Stimulated activated CD4-positive, alpha-beta T cell treated with anti-CD3 and anti-CD28 coated beads, Interleukin-1b, Interleukin-23, amount 100 ng/mL, for 1 hour (primary cell): Measurements from ENCODE around the gene DHFR2.
"Not testable (repeated sequence)": the region's sequence is repeated elsewhere in the genome, so short reads cannot be mapped to it uniquely, and the experiment has no call there.

Source experiments
- DNase-seq, 2 donors: peaks; one replicate each; pipeline ENCODE4 v3.0.0-alpha.2; 2020; ENCODE audit warnings: low read depth in 2 of 2

Gene DHFR2

DNA sequence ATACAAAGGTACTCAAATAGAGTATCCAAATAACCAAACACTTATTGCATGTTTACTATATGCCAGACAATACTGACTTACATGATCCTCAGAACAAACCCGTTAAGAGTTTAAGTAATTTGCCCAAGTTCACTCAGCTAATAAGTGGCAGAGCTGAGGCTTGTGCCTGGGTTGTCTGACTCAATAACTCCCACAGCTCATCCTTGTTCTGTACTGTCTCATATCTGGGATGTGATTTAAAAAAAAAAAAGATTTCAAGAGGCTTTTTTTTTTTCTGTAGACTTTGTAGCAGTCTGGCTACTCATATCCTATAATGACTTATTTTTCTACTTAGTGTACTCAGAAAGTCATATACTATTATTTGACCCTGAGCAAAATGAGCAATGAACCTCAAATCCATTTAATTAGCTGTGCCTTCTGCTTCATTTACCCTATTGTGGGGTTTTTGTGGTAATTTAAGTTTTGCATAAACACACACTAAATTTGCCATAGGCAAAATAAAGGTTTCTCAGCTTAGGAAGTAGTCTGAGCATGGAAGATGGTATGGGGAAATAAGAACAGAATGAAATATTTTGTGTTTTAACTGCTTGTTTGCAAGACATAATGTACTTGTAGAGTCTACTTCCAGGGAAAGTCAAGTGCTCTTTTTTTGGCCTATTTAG lies 3.2 kb upstream of the DHFR2 start:
- DNase-seq = no peak

DNA sequence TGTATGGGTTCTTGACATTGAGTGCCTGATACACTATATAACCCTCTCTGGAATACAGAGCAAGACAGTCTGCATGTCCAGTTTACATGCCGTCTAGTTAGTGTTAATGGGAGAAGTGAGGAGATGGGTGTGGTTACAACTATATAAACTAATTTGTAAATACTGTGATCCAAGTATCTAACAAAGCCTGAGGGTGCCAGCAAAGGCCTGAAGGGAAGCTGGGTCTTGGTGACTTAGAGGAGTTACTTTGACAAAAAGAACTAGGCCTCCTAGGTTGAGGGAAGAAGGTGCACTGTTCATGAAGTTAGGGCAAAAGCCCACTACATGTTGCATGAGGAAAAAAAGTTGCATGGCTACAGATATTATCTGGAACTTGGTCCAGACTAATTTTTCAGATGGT lies 2.4 kb upstream of the DHFR2 start:
- DNase-seq = no peak

DNA sequence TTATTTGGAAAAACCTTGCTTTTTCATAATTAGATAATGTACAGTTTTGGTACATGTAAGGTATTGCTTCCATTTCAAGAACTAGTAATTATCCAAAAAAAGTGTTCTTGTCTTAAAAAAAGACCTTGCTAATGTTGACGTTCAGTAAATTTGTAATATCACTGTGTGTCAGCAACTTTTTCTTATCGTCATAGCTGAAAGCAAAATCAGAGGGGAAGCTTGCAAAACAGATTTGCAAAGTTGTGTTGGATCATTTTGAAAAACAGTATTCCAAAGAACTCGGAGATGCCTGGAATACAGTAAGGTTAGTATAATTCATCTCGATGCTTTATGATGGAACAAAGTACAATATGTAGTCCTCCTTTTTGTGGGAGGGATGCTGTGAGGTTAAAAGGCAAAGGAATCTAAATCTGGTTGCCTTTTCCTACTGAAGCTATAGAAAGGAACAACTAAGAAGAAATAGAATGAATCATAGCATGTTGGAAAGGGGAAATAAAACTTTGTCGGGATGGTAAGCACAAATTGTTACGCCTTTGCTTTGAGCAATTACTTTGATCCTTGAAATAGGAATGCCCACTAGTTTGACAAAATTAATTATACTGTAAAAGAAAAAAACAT lies 1.6 kb upstream of the DHFR2 start:
- DNase-seq = no peak

DNA sequence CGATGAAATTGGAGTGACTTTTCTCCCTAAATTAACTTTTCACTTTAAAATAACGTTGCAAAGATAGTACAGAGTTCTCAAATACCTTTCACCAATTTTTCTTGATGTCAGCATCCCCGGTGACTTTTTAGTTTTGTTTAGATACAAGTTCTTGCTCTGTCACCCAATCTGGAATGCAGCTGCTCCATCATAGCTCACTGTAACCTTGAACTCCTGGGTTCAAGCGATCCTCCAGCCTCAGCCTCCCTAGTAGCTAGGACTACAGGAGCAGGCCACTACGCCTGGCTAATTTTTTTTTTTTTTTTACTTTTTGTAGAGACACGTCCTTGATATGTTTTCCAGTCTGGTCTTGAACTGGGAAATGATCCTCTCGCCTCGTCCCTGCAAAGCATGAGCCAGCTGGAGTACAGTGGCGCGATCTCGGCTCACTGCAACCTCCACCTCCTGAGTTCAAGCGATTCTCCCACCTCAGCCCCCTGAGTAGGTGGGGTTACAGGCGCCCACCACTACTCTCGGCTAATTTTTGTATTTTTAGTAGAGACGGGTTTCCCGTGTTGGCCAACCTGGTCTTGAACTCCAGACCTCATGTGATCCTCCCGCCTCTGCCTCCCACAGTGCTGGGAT lies 892 bp upstream of the DHFR2 start:
- no peak for DNase-seq

DNA sequence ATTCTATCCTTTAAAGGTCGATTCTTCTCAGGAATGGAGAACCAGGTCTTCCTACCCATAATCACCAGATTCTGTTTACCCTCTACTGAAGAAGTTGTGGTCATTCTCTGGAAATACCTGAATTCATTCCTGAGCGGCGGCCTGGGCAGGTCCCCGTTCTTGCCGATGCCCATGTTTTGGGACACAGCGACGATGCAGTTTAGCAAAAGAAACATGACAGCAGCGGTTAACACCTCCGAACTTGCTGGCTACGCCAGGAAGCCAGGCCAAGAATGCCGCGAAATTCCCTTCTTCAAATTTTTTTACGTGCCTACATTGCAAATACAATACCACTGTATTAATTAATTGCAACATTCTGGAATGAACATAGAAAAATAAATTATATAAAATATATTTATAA lies 1.4 kb downstream of the DHFR2 start:
- DNase-seq = no peak

DNA sequence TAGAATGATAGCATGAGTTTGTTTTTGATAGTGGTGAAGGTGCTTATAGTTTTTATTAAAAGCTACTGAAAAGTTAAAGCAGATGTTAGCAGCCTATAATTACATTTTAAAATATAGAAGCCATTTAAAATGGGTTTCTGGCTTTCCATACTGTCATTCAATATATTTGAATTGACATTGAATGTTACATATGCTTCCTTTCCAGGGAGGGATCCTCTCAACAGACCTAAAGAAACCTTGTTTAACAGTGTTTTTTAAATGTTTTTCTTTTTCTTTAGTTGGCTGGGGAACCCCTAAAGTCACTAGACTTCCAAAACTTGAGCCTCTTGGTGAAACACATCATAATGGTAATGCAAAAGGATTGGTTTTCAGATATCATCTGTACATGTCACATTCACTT lies 12.2 kb downstream of the DHFR2 start:
- no peak for DNase-seq

DNA sequence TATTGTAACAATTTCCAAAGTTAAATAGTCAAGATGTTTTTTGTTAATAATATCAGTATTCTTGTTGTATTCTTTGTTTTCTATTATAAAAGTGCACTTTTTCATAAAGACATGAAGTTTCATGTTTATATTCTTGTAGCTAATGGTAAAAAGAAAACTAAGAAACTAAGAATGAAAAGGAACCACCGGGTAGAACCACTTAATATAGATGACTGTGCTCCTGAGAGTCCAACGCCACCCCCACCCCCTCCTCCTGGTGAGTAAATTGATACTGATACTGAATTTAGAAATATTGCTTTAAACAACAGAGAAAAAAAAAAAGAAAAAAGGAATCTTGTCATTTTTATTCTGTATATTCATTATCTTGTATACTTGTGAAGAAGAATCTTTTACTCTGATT lies 13.4 kb downstream of the DHFR2 start:
- DNase-seq = no peak

DNA sequence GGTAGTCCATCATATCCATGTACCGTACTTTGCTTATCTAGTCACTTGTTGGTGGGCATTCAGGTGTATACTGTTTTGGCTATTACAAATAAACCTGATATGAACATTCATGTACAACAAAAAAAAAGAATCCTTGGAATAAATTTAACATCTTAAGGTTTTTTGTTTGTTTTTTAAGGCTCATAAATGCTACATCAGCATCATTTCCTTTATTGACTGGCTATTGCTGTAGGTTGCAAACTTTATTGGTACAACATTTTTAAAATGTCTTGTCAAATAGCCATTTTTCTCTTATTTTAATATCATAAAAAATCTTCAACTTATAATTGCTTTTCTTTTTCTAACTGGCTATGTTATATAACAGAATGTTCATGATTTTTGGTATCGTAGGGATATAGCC lies 16.2 kb downstream of the DHFR2 start:
- DNase-seq = no peak

DNA sequence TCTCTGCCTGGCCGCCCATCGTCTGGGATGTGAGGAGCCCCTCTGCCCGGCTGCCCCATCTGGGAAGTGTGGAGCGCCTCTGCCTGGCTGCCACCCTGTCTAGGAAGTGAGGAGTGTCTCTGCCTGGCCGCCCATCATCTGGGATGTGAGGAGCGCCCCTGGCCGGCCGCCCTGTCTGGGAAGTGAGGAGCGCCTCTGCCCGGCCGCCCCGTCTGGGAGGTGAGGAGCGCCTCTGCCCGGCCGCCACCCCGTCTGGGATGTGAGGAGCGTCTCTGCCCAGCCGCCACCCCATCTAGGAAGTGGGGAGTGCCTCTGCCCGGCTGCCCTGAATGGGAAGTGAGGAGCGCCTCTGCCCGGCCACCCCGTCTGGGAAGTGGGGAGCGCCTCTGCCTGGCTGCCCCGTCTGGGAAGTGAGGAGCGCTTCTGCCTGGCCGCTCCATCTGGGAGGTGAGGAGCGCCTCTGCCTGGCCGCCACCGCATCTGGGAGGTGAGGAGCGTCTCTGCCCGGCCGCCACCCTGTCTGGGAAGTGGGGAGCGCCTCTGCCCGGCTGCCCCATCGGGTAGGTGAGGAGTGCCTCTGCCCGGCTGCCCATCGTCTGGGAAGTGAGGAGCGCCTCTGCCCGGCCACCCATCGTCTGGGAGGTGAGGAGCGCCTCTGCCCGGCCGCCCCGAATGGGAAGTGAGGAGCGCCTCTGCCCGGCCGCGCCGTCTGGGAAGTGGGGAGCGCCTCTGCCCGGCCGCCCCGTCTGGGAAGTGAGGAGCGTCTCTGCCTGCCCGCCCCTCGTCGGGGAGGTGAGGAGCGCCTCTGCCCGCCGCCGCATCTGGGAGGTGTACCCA lies 18.4 kb downstream of the DHFR2 start:
- DNase-seq = not testable (repeated sequence)

DNA sequence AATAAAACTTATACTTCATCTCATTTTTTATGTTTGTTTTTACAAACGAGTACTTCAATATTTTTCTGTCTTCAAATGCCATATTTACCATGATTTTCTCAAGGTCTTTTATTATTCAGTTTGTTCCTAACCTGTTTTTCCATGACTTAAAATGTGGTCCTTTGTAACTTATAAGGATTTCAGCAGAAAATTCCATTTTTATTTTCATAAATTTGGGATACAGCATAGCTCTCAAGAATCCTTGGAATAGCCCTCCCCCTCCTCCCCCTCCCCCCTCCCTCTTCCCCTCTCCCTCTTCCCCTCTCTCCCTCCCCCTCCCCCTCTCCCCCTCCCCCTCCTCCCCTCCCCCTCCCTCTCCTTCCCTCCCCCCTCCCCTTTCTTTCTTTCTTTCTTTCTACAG lies 19.4 kb downstream of the DHFR2 start:
- DNase-seq = no peak

DNA sequence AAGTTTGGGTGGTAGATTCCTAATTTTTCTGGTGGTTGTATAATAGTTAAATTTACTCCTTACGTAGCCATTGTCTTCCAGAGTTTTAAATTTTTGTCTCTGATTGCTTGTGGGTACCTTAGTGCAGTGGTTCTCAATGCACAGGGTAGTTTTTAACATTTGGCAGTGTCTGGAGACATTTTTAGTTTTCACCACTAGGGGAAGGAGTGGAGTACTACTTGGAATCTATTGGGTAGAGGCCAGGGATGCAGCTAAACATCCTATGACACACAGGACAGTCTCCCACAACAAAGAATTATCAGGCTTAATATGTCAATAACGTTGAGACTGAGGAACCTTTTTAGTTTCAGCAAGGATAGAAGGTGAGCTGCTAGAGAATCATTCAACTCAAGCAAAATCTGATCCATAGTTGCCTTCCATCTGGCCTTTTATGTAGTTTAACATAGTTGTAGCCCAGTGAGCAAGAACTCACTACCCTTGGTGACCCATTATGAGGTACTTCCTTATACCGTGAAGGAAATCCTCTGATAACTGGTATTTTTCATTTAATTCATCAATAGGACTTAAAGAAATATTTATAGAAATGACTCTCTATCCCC lies 25.7 kb downstream of the DHFR2 start:
- no peak for DNase-seq

DNA sequence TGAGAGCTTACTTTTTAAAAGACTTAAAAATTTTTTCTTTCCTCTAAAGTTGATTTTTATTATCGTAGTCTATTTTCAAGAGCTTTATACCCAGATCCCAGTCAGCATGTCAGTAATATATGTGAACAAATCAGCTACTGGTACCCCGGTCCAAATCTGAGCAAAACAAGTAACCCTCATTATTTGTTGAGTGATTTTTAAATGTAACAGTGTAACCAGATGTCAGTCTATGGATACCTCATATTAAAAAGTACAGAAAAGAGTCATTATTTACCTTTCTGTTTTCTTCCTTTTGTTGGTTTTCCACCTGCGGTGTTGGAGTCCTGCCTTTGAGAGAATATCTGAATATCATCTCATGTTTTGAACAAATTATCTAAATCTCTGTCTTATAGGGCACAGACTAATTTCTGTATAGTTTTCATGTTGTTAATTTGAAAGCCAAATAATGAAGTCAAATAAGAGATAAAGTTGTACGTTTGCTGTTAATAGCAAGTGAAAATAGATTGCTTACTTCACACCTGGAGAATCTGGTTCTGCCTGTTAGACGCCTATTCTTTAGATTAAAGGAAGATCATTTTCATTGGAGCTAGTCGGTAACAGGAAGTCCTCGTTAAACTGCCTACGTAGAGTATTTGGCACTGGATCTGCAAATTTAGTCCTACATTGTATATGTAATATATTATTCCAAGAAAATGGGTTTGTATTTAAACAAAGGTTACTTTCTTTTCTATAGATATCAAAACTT lies 34.5 kb downstream of the DHFR2 start, which contains the start of gene STX19:
STX19 (minus strand) TSS at position 505 of the 745 bp plus-strand sequence. CDS start 13,328 bp downstream, outside the sequence.
- no peak for DNase-seq

DNA sequence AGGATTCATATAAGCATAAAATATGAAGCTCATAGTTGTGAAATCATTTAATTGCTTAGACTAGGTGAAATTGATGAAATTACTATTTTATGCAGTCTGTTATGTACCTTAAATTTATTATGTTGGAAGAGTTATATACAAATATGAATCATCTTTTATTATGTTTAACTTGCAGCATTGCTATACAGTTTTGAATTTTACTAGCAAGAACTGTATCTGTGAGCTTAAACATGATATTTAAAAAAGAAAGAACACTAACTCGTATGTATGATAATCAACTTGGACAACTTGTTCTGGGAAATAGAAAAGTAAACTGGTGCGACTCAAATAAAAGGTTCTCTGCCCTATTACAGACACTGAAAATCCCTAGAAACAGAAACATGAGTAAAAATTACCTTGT lies 36.1 kb downstream of the DHFR2 start:
- no peak for DNase-seq

DNA sequence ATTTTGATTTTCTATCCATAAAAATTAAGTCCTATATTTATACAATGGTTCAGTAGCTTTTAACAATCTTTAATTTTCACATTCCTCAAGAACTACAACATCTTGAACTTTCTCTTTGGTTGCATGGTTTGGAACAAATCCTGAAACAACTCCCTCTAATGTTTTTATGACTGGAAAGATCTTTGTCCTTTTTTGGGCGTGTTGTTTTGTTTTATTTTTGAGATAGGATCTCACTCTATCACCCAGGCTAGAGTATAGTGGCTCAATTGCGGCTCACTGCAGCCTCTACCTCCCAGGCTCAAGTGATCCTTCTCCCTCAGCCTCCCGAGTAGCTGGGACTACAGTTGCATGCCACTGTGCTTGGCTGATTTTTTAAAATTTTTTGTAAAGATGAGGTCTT lies 38.3 kb downstream of the DHFR2 start:
- no peak for DNase-seq

DNA sequence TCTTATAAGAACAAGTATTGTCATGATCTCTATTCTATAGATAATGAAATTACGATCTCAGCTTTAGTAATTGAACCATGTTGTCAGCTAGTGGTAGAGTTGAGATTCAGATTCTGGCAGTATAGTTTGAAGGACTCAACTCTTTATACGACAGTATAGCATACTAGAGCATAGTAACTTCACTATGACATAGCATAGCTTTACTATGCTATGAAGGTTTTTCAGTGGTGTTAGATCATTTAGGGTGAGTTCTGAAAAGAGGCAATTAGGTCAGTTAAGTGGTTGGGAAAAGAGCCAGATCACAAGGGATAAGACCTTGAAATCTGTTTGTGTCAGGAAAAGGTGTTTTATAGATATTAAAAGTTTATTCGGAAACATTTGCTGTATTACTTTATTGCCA lies 42.4 kb downstream of the DHFR2 start:
- DNase-seq = no peak

DNA sequence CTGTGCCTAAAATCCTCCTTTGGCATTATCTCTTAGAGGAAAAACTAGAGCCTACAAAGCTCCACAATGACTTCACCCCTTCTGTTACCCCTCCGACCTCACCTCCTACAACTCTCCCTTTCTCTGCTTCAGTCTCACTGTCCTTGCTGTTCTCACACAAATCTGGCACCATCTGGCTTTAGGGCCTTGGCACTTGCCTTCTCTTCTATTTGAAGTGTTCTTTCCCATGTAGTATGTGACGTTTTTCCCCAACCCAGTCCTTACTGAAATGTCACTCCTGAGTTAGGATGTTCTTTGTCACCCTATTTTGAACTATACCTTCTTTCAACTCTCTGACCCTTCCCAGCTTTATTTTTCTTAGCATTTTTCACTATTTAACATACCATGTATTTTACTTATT lies 43.1 kb downstream of the DHFR2 start:
- DNase-seq = no peak

DNA sequence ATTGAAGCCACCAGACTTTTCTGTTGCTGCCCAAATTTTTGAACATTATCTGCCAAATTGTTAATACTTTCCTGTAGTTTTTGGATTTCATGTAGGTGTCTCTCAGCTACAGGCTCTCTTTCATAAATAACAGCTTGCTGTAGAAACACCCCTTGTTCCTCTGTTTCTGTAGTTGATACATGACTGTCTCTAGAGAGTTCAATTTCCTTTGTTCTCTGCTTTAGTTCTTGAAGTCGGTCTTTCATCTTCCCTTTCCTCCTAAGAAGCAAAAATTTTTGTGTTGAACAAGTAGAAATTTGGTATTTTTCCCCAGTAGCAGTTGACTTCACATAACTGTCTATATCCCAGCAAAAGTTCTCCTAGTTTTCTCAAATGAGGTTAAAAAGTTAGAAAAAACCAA lies 47.7 kb downstream of the DHFR2 start:
- DNase-seq = no peak

DNA sequence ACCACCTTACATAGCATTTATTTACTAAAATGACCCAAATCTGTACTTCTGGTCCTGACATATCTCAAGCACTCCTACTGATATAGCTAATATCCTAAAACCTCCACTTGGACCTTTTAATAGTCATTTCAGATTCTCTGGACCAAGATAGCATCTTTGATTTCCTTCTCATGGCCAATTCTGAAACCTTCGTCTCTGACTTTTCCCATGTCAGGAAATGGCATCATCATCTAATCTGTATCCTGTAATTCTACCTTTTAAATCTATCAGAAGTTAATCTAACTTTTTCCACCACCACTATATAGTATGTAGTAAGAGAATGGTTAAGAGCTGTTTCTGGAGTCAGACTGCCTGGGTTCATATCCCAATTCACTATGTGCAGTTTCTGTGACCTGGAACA lies 50.5 kb downstream of the DHFR2 start:
- DNase-seq = no peak

DNA sequence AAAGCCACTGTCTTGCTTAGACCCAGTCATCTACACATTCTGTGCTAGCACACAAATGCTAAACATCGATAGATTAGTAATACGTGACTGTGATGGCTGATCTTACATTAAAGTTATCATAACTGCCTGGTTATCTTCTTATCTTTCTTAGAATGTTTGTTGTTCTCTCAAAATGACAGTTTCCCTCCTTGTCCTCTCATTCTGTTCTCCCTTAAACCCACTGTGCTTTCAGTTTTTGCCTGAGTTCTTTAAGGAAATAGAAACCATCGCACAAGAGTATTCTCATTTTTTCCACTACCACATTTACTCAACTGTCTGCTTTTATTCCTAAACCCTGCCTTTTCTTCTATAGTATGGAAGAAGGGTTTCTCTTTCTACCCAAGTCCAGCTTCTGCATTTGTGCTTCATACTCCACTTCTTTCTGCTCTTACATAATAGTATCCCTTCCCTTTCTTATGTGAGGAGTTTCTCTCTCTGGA lies 51.4 kb downstream of the DHFR2 start:
- no peak for DNase-seq

DNA sequence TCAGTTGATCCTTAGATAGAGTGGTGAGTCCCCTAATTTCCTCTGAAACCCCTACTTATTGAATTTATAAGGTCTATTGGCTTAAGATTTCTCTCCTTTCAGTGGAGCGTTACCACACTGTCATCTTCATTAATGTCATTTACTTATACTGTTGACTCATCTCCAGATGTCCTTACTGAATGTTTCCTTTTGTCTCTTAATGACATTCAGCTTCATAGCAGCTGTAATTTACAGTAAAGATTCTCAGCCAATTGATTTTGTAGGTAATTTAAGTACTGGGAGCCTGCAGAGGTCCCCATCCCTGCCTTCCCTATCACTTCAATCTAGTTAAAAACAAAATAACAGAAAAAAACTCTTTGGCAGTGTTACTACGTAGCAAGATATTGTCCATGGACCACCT lies 53.1 kb downstream of the DHFR2 start:
- DNase-seq = no peak

DNA sequence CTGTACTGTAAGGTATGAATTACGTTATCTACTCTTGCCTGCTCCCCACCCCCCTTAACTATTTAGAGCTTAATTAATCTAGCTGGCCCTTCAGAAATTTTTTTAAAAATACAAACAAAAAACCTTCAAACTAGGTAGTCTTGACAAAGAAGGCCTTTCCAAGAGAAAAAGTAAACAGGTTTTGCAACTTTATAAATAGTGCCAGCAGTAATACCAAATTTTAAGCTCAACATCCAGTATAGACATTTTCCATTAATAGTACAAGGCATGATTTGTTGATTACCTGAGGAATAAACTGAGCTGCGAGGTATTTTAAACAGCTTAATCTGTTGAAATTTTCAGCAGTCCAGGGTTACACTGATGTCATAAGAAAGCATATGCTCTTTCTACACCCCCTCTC lies 54.5 kb downstream of the DHFR2 start:
- DNase-seq = no peak
